Left ventricle myocardium superior (tissue), 1 donor: Measurements from ENCODE around the gene C2CD2L. TPM values are rescaled to one million over a fixed set of nuclear protein-coding genes. Genes with fewer than 3 reads are reported as not detected.
A peak's percentile ranks its signal among the peaks of the same experiment; 100 is the strongest.
"Not testable (repeated sequence)": the region's sequence is repeated elsewhere in the genome, so short reads cannot be mapped to it uniquely, and the experiment has no call there.

Experiments used
- ATAC-seq: fragments of 200-7000 bp; cut with Tn5 transposase; one replicate; pipeline ENCODE4 v1.9.1; 2020; ENCODE audit warnings: mild to moderate bottlenecking, moderate library complexity
- DNase-seq: peaks from one replicate; pipeline ENCODE4 v3.0.0-alpha.2; 2020
- intact Hi-C: fragments of 100-400 bp; cut with micrococcal nuclease; formaldehyde crosslinking; loops from one replicate; pipeline ENCODE4 v1.11.0; 2022
- total RNA-seq: library from RNA; stranded (reverse); fragmentation: NEBNext Ultra II Directional; extraction: Animal tissue kit (Norgen Biotek cat#: 25700); gene quantifications from one replicate; pipeline ENCODE4 v1.2.1, GENCODE V29; 2021
- donor health status: DM: no; HTN: yes; CAD: no; lungs with severe emphysema.

The C2CD2L gene
- total RNA-seq, 1 donor from 2014 or later: 9.6 TPM

GRCh38 chr11:119139276-119139675, 32.1 kb downstream of the C2CD2L start:
- ATAC-seq, DNase-seq, intact Hi-C loops: not testable (repeated sequence)

GRCh38 chr11:119144825-119145486, 37.8 kb downstream of the C2CD2L start:
- peak; percentile 56 for DNase-seq
- peak; percentile 81 for ATAC-seq

GRCh38 chr11:119145551-119145950, 38.4 kb downstream of the C2CD2L start:
- DNase-seq (no peak), ATAC-seq (no peak)
- intact Hi-C loops: no loop called here

More at GRCh38 chr11:119144825-119145486, 37.8 kb downstream of the C2CD2L start:
- intact Hi-C loops: no loop called here

- intact Hi-C loops: no loop called here
- ATAC-seq (no peak), DNase-seq (no peak)
Measured at GRCh38 chr11:119147604-119148333, 40.6 kb downstream of the C2CD2L start.

GRCh38 chr11:119148720-119149017, 41.5 kb downstream of the C2CD2L start:
- no peak for ATAC-seq
- intact Hi-C loops: no loop called here
- DNase-seq: no peak

GRCh38 chr11:119149018-119149785, 42.1 kb downstream of the C2CD2L start, which contains the start of gene ABCG4:
TSS of gene ABCG4 (plus strand) at chr11:119149052. CDS start at chr11:119149966, 914 bp downstream.
- ATAC-seq (peak; percentile 75), DNase-seq (peak; percentile 51)
- intact Hi-C loops: no loop called here

- DNase-seq (no peak), ATAC-seq (no peak)
- intact Hi-C loops: no loop called here
Measured at GRCh38 chr11:119149786-119150275, 42.7 kb downstream of the C2CD2L start.

GRCh38 chr11:119152043-119152442, 44.9 kb downstream of the C2CD2L start:
- ATAC-seq (no peak), DNase-seq (no peak)
- intact Hi-C loops: no loop called here

- DNase-seq: no peak
- intact Hi-C loops: no loop called here
- no peak for ATAC-seq
Measured at GRCh38 chr11:119152604-119153003, 45.5 kb downstream of the C2CD2L start.

- DNase-seq: no peak
- no peak for ATAC-seq
- intact Hi-C loops: no loop called here
Measured at GRCh38 chr11:119153049-119153818, 46.1 kb downstream of the C2CD2L start.

- intact Hi-C loops: no loop called here
- DNase-seq (no peak), ATAC-seq (no peak)
Measured at GRCh38 chr11:119154178-119154577, 47.0 kb downstream of the C2CD2L start.

- DNase-seq: no peak
- ATAC-seq: peak; percentile 27
- intact Hi-C loops: no loop called here
Measured at GRCh38 chr11:119155733-119156492, 48.8 kb downstream of the C2CD2L start.

GRCh38 chr11:119156496-119156895, 49.4 kb downstream of the C2CD2L start:
- DNase-seq: no peak
- no peak for ATAC-seq
- intact Hi-C loops: no loop called here

GRCh38 chr11:119157063-119157462, 49.9 kb downstream of the C2CD2L start:
- ATAC-seq (no peak), DNase-seq (no peak)
- intact Hi-C loops: no loop called here

GRCh38 chr11:119158467-119158866, 51.3 kb downstream of the C2CD2L start:
- no peak for DNase-seq
- ATAC-seq: no peak
- intact Hi-C loops: no loop called here

- no peak for DNase-seq
- no peak for ATAC-seq
- intact Hi-C loops: no loop called here
Measured at GRCh38 chr11:119160151-119160550, 53.0 kb downstream of the C2CD2L start.

- DNase-seq (no peak), ATAC-seq (no peak)
- intact Hi-C loops: no loop called here
Measured at GRCh38 chr11:119161871-119162270, 54.7 kb downstream of the C2CD2L start.

GRCh38 chr11:119166368-119167076, 59.4 kb downstream of the C2CD2L start:
- ATAC-seq: peak; percentile 27
- intact Hi-C loops: no loop called here
- no peak for DNase-seq
